ENCODE data around the gene ITM2C.

GRCh38 chr2:230891064-230891463 is 26.3 kb downstream of the ITM2C start:
- TF ChIP-seq CTCF (IDR thresholded peaks at IDR 0.05; ENCODE audit: low read depth, low read length, poor library complexity, severe bottlenecking), result no peak
- TF ChIP-seq EZH2phosphoT487 (IDR thresholded peaks at IDR 0.05; ENCODE audit: borderline replicate concordance, low read length), result no peak
